Hepatocyte (in vitro differentiated cells): ENCODE results near the gene GUCD1. TPM values are rescaled to one million over a fixed set of nuclear protein-coding genes. Genes with fewer than 3 reads are reported as not detected.

ENCODE experiments used
- DNase-seq: peaks from one replicate; pipeline ENCODE4 v3.0.0-alpha.2; 2016; ENCODE audit warnings: low spot score
- H2AFZ ChIP-seq: fragments of 200-600 bp; sonication (generic); 2 replicates; pipeline ENCODE4 v1.6.0; 2016; ENCODE audit warnings: antibody characterized with exemption, mild to moderate bottlenecking
- H3K27ac ChIP-seq: fragments of 200-600 bp; sonication (generic); 2 replicates; pipeline ENCODE4 v1.5.1; 2016; ENCODE audit warnings: mild to moderate bottlenecking
- H3K27me3 ChIP-seq: fragments of 200-600 bp; sonication (generic); 2 replicates; pipeline ENCODE4 v1.6.1; 2016
- H3K36me3 ChIP-seq: fragments of 200-600 bp; sonication (generic); replicated peaks from 2 replicates; pipeline ENCODE4 v1.5.1; 2016; ENCODE audit warnings: low read depth; ENCODE audit not compliant: insufficient read depth
- H3K4me1 ChIP-seq: fragments of 200-600 bp; sonication (generic); 2 replicates; pipeline ENCODE4 v1.5.1; 2016; ENCODE audit warnings: mild to moderate bottlenecking, moderate library complexity; ENCODE audit not compliant: insufficient read depth
- H3K4me2 ChIP-seq: fragments of 200-600 bp; sonication (generic); 2 replicates; pipeline ENCODE4 v1.6.0; 2016
- H3K4me3 ChIP-seq: fragments of 200-600 bp; sonication (generic); 2 replicates; pipeline ENCODE4 v1.5.1; 2016; ENCODE audit warnings: mild to moderate bottlenecking
- H3K79me2 ChIP-seq: fragments of 200-600 bp; sonication (generic); 2 replicates; pipeline ENCODE4 v1.6.0; 2017; ENCODE audit warnings: mild to moderate bottlenecking
- H3K9me2 ChIP-seq: fragments of 200-600 bp; sonication (generic); replicated peaks from 2 replicates; pipeline ENCODE4 v1.6.0; 2017; ENCODE audit warnings: mild to moderate bottlenecking; ENCODE audit not compliant: insufficient read depth
- H3K9me3 ChIP-seq: fragments of 200-600 bp; sonication (generic); 2 replicates; pipeline ENCODE4 v1.5.1; 2016; ENCODE audit warnings: low read depth, mild to moderate bottlenecking
- H4K20me1 ChIP-seq: fragments of 200-600 bp; sonication (generic); 2 replicates; pipeline ENCODE4 v1.6.0; 2016; ENCODE audit warnings: mild to moderate bottlenecking; ENCODE audit not compliant: insufficient read depth, poor library complexity, severe bottlenecking
- CTCF ChIP-seq: fragments of 200-600 bp; sonication (generic); IDR thresholded peaks from 2 replicates; pipeline ENCODE4 v1.5.1; 2016; ENCODE audit warnings: antibody characterized with exemption, mild to moderate bottlenecking; ENCODE audit not compliant: poor library complexity
- EZH2 ChIP-seq: fragments of 200-600 bp; sonication (generic); IDR thresholded peaks from 2 replicates; pipeline ENCODE4 v1.6.1; 2016; ENCODE audit warnings: antibody characterized with exemption, mild to moderate bottlenecking, borderline replicate concordance
- EZH2phosphoT487 ChIP-seq: fragments of 200-600 bp; sonication (generic); IDR thresholded peaks from one replicate; pipeline ENCODE4 v1.6.1; 2018; ENCODE audit warnings: antibody characterized with exemption, mild to moderate bottlenecking, low read depth, moderate library complexity; ENCODE audit not compliant: unreplicated experiment, severe bottlenecking
- WGBS: methylation state at CpG from one replicate; pipeline ENCODE4 v1.1.6; 2016; ENCODE audit warnings: low lambda C conversion rate; ENCODE audit errors: missing lambda C conversion rate; 5-methylcytosine and 5-hydroxymethylcytosine counted together
- polyA plus RNA-seq: library from polyadenylated mRNA; unstranded; fragments of >200 nt; fragmentation: Nextera tagmentation; extraction: Ambion mirVana; gene quantifications from 2 replicates; pipeline ENCODE4 v1.2.1, GENCODE V29; 2016
- total RNA-seq: library from RNA; depleted of rRNA; stranded (reverse); fragments of >200 nt; gene quantifications from 2 replicates; pipeline ENCODE4 v1.2.3, GENCODE V29; 2014

The GUCD1 gene
- total and polyA plus RNA-seq, 2 experiments from 2014 or later: 102 to 149 TPM

- H3K4me1 ChIP-seq: peaks cover 12% of the 10 kb centered on the region
- peaks cover 39% of the 10 kb centered on the region for H4K20me1 ChIP-seq
- WGBS: 57% methylated on average over 2 of the region's 2 CpGs
- H3K9me2 ChIP-seq: no peaks in the 10 kb centered on the region
- H3K4me2 ChIP-seq: peak overlapping the region; percentile 37
- H3K9me3 ChIP-seq: no peaks in the 10 kb centered on the region
- H2AFZ ChIP-seq: no peak overlapping the region
- peak overlapping the region; percentile 72 for H3K27ac ChIP-seq
- peak; percentile 36 for DNase-seq
- no peak for TF ChIP-seq EZH2phosphoT487
- no peak for TF ChIP-seq EZH2
- TF ChIP-seq CTCF: no peak
- H3K27me3 ChIP-seq: no peaks in the 10 kb centered on the region
- H3K36me3 ChIP-seq: no peaks in the 10 kb centered on the region
- H3K4me3 ChIP-seq: no peak overlapping the region
- peaks cover 92% of the 10 kb centered on the region for H3K79me2 ChIP-seq
Measured at GRCh38 chr22:24564376-24565058, 9.6 kb upstream of the GUCD1 start.

DNA sequence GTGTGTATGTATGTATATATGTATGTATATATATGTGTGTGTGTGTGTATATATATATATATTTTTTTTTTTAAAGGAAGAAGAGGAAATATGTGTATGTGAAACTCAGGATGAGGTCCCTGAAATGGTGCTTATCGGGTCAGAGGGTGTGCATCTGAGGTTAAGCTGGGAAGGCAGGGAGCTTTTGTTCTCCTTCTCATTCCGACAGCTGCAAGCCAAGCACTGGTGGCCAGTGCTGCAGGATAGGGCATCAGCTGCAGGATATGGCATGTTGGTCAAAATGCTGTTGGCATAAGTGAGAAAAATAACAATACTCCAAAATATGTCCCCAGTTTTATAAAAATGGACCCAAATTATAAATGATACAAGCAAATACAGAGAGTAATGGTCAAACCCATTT lies 8.3 kb upstream of the GUCD1 start:
- no peaks in the 10 kb centered on the region for H3K9me2 ChIP-seq
- no peak overlapping the region for H3K27ac ChIP-seq
- no peak for TF ChIP-seq EZH2
- TF ChIP-seq EZH2phosphoT487: no peak
- TF ChIP-seq CTCF: no peak
- 98% methylated on average over 2 of the region's 2 CpGs for WGBS
- no peaks in the 10 kb centered on the region for H3K36me3 ChIP-seq
- H2AFZ ChIP-seq: no peak overlapping the region
- no peaks in the 10 kb centered on the region for H3K9me3 ChIP-seq
- H3K4me3 ChIP-seq: no peak overlapping the region
- H3K4me2 ChIP-seq: no peak overlapping the region
- H3K79me2 ChIP-seq: peaks cover 97% of the 10 kb centered on the region
- no peak for DNase-seq
- H3K27me3 ChIP-seq: no peaks in the 10 kb centered on the region
- peaks cover 12% of the 10 kb centered on the region for H3K4me1 ChIP-seq
- peaks cover 39% of the 10 kb centered on the region for H4K20me1 ChIP-seq

DNA sequence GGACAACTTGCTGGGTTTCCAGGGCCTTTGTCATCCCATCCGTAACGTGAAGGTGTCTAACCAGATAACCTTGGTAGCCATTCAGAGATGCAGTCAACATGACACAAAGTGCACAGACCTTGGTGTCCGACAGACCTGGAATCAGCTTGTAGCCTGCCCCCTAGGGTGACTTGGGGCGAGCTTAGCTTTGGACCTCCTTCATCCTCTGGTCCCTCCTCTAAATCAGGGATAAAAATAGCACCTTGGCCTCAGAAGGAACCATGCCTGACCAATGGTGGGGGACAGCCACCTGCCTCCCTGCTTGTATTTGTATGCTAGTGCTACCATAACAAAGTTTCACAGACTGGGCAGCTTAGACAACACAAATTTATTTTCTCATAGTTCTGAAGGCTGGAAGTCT lies 4.5 kb upstream of the GUCD1 start:
- H3K4me3 ChIP-seq: no peak overlapping the region
- peaks cover 24% of the 10 kb centered on the region for H4K20me1 ChIP-seq
- no peaks in the 10 kb centered on the region for H3K9me3 ChIP-seq
- H3K27ac ChIP-seq: no peak overlapping the region
- 86% methylated on average over 4 of the region's 4 CpGs for WGBS
- TF ChIP-seq CTCF: no peak
- TF ChIP-seq EZH2phosphoT487: no peak
- TF ChIP-seq EZH2: no peak
- no peak overlapping the region for H2AFZ ChIP-seq
- no peaks in the 10 kb centered on the region for H3K27me3 ChIP-seq
- no peaks in the 10 kb centered on the region for H3K36me3 ChIP-seq
- H3K4me1 ChIP-seq: peaks cover 16% of the 10 kb centered on the region
- DNase-seq: no peak
- peaks cover 85% of the 10 kb centered on the region for H3K79me2 ChIP-seq
- H3K9me2 ChIP-seq: no peaks in the 10 kb centered on the region
- no peak overlapping the region for H3K4me2 ChIP-seq
